ENCODE data around the gene ANKMY1.

ANKMY1 gene

DNA sequence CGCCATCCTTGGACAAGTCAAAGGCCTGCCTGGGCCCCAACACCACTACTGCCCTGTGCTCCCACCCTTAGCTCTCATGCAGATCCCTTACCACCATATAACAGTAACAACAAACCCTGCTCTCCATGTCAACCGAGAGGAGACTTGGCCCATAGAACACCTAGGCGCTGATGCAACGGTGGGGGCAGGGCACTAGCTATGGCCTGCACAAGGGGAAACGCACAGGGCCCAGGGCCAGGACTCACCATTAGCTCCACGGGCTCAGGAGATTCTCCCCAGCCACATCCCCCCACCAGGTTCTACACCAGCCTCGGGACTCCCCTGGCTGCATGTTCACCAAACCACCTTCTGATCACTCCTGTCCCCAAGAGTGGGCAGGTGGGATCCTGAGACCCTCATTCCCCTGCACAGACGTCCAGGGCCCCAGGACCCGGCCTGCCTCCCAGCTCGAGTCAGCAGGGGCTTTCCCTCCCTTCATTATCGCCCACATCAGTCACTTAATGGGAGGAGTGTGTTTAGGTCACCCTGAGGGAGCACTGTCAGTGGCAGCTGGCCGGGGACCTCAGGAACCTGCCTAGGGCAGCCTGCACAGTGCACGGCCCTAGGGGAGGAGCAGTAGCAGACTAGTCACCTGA, 29.3 kb downstream of the ANKMY1 start:
- no peak overlapping the region for H3K9ac ChIP-seq

DNA sequence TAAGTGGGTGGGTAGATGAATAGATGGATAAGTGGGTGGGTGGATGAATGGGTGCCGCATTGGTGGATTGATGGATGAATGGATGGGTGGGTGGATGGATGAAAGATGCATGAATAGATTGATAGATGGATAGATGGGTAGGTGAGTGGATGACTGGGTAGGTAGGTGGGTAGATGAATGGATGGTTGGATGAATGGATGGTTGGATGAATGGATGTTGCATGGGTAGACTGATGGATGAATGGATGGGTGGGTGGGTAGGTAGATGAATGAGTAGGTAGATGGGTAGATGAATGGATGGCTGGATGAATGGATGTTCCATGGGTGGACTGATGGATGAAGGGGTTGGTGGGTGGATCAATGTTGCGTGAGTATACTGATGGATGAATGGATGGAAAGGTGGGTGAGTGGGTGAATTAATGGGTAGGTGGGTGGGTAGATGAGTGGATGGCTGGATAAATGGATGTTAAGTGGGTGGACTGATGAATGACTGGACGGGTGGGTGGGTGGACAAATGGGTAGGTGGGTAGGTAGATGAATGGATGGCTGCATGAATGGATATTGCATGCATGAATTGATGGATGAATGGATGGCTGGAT, 30.5 kb downstream of the ANKMY1 start:
- Histone ChIP-seq H3K9ac (no peak overlapping the region), H3K4me1 (ENCODE audit: low read depth, poor library complexity, severe bottlenecking) (no peaks in the 10 kb centered on the region), H3K27me3 (ENCODE audit: insufficient read depth, low read depth) (no peaks in the 10 kb centered on the region), H3K36me3 (ENCODE audit: insufficient read depth) (no peaks in the 10 kb centered on the region), H4K20me1 (ENCODE audit: insufficient read depth) (no peaks in the 10 kb centered on the region), H2AFZ (ENCODE audit: low read depth) (no peak overlapping the region), H3K4me3 (IDR thresholded peaks at IDR 0.05; ENCODE audit: insufficient read depth, low read depth, low read length) (no peak overlapping the region), H3K27ac (no peak overlapping the region), H3K79me2 (ENCODE audit: insufficient read depth, low read depth) (no peaks in the 10 kb centered on the region), H3K4me2 (no peak overlapping the region)
- TF ChIP-seq, protein P1, sequence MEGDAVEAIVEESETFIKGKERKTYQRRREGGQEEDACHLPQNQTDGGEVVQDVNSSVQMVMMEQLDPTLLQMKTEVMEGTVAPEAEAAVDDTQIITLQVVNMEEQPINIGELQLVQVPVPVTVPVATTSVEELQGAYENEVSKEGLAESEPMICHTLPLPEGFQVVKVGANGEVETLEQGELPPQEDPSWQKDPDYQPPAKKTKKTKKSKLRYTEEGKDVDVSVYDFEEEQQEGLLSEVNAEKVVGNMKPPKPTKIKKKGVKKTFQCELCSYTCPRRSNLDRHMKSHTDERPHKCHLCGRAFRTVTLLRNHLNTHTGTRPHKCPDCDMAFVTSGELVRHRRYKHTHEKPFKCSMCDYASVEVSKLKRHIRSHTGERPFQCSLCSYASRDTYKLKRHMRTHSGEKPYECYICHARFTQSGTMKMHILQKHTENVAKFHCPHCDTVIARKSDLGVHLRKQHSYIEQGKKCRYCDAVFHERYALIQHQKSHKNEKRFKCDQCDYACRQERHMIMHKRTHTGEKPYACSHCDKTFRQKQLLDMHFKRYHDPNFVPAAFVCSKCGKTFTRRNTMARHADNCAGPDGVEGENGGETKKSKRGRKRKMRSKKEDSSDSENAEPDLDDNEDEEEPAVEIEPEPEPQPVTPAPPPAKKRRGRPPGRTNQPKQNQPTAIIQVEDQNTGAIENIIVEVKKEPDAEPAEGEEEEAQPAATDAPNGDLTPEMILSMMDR (conservative IDR thresholded peaks at IDR 0.05; ENCODE audit: low read depth, low read length), result no peak

More for the DNA sequence above, 29.3 kb downstream of the ANKMY1 start:
- no peak overlapping the region for H2AFZ ChIP-seq (ENCODE audit: low read depth)
- no peak overlapping the region for H3K4me2 ChIP-seq
- H4K20me1 ChIP-seq (ENCODE audit: insufficient read depth), result no peaks in the 10 kb centered on the region
- H3K36me3 ChIP-seq (ENCODE audit: insufficient read depth), result no peaks in the 10 kb centered on the region
- TF ChIP-seq, protein P1 (conservative IDR thresholded peaks at IDR 0.05; ENCODE audit: low read depth, low read length), result no peak
- H3K4me3 ChIP-seq (IDR thresholded peaks at IDR 0.05; ENCODE audit: insufficient read depth, low read depth, low read length), result no peak overlapping the region
- no peaks in the 10 kb centered on the region for H3K27me3 ChIP-seq (ENCODE audit: insufficient read depth, low read depth)
- H3K27ac ChIP-seq, result no peak overlapping the region
- H3K4me1 ChIP-seq (ENCODE audit: low read depth, poor library complexity, severe bottlenecking), result no peaks in the 10 kb centered on the region
- H3K79me2 ChIP-seq (ENCODE audit: insufficient read depth, low read depth), result no peaks in the 10 kb centered on the region

DNA sequence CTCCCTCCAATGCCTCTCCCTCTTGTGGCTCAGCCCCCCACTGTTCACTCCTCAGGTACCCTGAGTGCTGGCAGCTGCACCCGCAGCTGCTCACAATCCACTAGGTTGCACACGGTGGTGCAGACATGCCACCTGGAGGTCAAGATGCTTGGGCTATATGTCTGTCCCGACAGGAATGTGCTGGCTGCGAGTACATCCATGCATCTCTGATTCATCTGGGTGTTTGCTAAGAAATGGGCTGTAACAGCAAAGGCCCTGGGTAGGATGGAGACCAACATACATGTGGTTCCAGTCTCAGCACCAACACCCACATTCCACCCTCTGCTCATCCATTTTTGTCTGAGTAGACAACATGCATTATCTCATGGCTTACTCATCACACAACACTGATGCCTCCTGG, 31.3 kb downstream of the ANKMY1 start:
- Histone ChIP-seq H3K36me3 (ENCODE audit: insufficient read depth) (no peaks in the 10 kb centered on the region), H2AFZ (ENCODE audit: low read depth) (no peak overlapping the region), H3K9ac (no peak overlapping the region), H3K4me1 (ENCODE audit: low read depth, poor library complexity, severe bottlenecking) (no peaks in the 10 kb centered on the region), H3K27ac (no peak overlapping the region), H3K79me2 (ENCODE audit: insufficient read depth, low read depth) (no peaks in the 10 kb centered on the region), H3K4me3 (IDR thresholded peaks at IDR 0.05; ENCODE audit: insufficient read depth, low read depth, low read length) (no peak overlapping the region), H4K20me1 (ENCODE audit: insufficient read depth) (no peaks in the 10 kb centered on the region), H3K4me2 (no peak overlapping the region), H3K27me3 (ENCODE audit: insufficient read depth, low read depth) (no peaks in the 10 kb centered on the region)
- TF ChIP-seq, protein P1 (conservative IDR thresholded peaks at IDR 0.05; ENCODE audit: low read depth, low read length), result no peak

DNA sequence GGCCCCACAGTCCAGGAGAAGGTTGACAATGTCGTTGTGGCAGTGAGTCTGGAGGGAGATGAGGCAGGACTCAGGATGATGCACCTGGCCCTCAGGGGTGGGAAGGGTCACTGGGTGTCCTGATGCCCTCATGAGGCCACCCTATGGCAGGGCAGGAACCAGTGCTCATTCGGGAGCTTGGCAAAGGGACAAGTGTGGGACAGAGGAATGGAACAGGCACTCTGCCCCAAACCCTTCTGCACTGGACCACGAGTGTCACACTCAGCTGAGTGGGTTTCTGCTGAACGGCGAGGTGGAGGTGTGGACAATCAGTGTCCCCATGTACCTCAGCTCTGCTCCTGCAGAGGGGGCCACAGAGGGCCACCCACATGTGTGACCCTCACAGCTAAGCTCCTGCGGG, 32.0 kb downstream of the ANKMY1 start:
- Histone ChIP-seq H4K20me1 (ENCODE audit: insufficient read depth) (no peaks in the 10 kb centered on the region), H3K9ac (no peak overlapping the region), H2AFZ (ENCODE audit: low read depth) (no peak overlapping the region), H3K36me3 (ENCODE audit: insufficient read depth) (no peaks in the 10 kb centered on the region), H3K4me1 (ENCODE audit: low read depth, poor library complexity, severe bottlenecking) (no peaks in the 10 kb centered on the region), H3K27ac (no peak overlapping the region), H3K4me3 (IDR thresholded peaks at IDR 0.05; ENCODE audit: insufficient read depth, low read depth, low read length) (no peak overlapping the region), H3K4me2 (no peak overlapping the region), H3K27me3 (ENCODE audit: insufficient read depth, low read depth) (no peaks in the 10 kb centered on the region), H3K79me2 (ENCODE audit: insufficient read depth, low read depth) (no peaks in the 10 kb centered on the region)
- TF ChIP-seq, protein P1 (conservative IDR thresholded peaks at IDR 0.05; ENCODE audit: low read depth, low read length), result no peak
